ENCODE results near the gene ZBTB7C.

GRCh38 chr18:47983055-47983454 is 426.1 kb downstream of the ZBTB7C start:
- no peak for TF ChIP-seq CTCF (IDR thresholded peaks at IDR 0.05; ENCODE audit: insufficient read depth, low read length, poor library complexity, severe bottlenecking)
- no peak for TF ChIP-seq EZH2phosphoT487 (conservative IDR thresholded peaks at IDR 0.05; ENCODE audit: low read length)

All from SU-DHL-6 (cell line).